ENCODE measurements around the gene EID2B.

- TF ChIP-seq SRF (IDR thresholded peaks at IDR 0.05; ENCODE audit: low read depth, low read length) (no peak), CEBPB (IDR thresholded peaks at IDR 0.05; ENCODE audit: low read depth, low read length) (no peak), JUN (IDR thresholded peaks at IDR 0.05; ENCODE audit: low read depth, low read length) (no peak), RAD21 (IDR thresholded peaks at IDR 0.05 in 1 of 2, conservative IDR thresholded peaks at IDR 0.05 in 1 of 2; ENCODE audit: low read depth in 2 of 2, low read length in 2 of 2) (no peak)
- TF ChIP-seq, protein P1, sequence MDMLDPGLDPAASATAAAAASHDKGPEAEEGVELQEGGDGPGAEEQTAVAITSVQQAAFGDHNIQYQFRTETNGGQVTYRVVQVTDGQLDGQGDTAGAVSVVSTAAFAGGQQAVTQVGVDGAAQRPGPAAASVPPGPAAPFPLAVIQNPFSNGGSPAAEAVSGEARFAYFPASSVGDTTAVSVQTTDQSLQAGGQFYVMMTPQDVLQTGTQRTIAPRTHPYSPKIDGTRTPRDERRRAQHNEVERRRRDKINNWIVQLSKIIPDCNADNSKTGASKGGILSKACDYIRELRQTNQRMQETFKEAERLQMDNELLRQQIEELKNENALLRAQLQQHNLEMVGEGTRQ (IDR thresholded peaks at IDR 0.05; ENCODE audit: low read length): no peak
Measured at GRCh38 chr19:39539165-39539517, 6.5 kb upstream of the EID2B start.
